NCI-H2107 treated with DMSO at 0.1 percent for 48 hours (cell line): Measurements from ENCODE around the gene PGP.

ENCODE experiments used
- DNase-seq: peaks from one replicate; lab custom pipeline; 2025; ENCODE audit not compliant: unreplicated experiment; lab: John Stamatoyannopoulos, UW

Gene PGP

DNA sequence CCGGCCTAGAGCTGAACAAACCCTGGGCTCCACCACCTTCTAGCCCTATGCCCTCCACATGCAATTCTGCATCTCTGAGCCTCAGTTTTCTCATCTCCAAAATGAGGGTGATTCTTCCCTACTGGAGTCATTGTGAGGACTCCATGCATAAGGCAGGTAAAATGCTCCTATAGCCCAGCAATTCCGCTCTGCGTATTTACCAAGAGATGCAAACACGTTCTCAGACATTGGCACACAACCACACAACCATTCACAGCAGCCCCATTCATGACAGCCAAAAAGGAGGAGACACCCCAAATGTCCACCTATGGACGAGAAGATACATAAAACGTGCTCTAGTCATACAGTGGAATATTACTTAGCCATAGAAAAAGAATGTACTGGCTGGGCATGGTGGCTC, 14.3 kb downstream of the PGP start:
- DNase-seq, result no peak

- no peak for DNase-seq
Measured at GRCh38 chr16:2199621-2200139, 15.0 kb downstream of the PGP start.

DNA sequence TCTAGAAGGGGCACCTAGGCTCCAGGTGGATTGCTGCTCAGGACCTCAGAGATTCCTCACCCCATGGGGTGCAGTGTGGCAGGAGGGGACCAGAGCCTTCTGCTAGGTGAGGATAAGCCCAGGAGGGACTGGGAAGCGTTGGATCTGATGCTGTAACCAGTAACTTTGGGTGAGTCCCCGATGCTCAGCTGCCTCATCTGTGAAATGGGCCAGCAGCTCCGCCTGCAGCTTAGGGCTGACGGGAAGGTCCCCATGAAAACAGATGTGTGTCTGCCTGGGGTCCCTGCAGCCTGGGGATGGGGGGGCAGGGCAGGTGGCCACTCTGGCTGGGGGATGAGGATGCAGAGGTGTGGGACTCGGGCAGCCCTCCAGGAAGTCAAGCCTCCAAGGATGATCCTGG, 15.5 kb downstream of the PGP start:
- DNase-seq, result no peak

- no peak for DNase-seq
Measured at GRCh38 chr16:2198283-2198682, 16.4 kb downstream of the PGP start.

DNA sequence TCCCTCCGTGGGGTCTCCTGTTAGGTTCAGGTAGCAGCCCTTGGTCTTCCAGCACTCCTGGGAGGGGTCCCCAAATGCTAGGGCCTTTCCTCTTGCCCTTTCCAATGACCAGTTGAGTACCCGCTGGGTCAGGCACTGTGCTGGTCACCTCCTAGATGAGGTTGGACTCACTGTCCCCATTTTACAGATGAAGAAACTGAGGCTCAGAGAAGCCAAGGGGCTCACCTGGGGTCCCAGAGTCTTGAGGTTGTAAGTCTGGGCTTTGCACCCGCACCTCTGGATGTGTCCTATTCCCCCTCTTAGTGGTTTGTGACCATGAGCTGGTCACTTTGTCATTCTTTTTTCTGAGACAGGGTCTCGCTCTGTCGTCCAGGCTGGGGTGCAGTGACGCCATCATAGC, 16.9 kb downstream of the PGP start:
- DNase-seq, result no peak

DNA sequence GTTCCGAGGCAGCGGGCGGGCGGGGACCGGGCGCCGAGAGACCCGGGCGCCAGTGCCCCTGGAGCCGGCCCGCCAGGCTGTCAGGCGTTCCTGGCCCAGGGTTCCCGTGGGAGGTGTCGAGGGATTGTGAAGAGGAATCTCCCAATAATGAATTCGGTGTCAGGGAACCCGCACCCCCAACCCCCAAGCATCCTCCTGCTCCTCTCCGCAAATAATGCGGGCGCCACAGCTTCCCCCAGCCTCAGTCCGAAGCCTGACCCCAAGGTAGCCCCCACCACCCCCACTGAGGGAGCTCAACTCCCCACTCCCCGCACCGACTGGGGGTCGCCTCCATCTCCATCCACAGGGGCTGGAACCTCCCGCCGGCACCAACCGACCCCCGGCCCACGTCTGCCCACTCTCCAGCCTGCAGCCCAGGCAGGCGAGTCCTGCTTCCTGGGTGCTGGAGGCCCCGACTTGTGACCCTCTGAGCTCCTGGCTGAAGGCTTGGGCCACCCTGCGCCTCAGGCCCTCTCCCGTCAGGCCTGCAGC, 17.6 kb downstream of the PGP start:
- no peak for DNase-seq

DNA sequence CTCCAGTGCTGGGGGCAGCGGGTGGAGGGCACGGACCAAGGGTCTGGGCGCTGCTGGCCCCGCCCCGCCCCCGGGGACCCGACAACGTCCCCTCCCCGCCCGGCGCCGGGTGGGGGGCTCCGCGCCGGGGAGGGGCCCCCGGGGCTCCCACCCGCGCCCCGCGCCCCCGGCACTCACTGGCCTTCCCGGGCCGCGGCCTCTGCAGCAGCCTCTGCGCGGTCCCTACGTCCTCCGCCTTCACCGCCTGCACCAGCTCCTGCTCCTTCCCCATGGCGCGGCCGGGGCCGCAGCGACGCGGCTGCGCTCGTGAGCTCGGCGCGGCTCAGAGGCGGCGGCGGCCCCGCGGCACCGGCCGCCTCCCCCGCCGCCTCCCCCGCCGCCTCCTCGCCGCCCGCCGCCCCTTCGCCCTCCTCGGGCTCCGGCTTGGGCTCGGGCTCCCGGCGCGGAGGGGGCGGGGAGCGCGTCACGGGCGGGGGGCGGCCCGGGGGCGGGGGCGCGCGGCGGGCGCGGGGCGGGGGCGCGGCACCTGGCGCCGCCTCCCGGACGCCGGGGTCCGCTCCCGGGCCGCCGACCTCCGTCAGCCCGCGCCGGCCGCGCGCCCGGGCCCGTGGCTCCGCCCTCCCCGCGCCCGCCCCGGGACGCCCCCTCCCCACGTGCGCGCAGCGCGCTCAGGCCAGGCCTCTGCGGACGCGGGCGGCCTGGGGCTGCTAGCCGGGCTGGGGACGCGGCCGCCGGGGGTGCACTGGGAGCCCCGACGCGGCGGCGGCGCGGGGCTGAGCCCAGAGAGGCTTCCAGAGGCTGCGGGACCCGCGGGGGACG, 18.3 kb downstream of the PGP start, which contains the start of gene CASKIN1:
TSS of gene CASKIN1 (minus strand) at position 444 of the 819 bp plus-strand sequence. CDS start at position 271, 173 bp downstream.
- DNase-seq, result no peak

DNA sequence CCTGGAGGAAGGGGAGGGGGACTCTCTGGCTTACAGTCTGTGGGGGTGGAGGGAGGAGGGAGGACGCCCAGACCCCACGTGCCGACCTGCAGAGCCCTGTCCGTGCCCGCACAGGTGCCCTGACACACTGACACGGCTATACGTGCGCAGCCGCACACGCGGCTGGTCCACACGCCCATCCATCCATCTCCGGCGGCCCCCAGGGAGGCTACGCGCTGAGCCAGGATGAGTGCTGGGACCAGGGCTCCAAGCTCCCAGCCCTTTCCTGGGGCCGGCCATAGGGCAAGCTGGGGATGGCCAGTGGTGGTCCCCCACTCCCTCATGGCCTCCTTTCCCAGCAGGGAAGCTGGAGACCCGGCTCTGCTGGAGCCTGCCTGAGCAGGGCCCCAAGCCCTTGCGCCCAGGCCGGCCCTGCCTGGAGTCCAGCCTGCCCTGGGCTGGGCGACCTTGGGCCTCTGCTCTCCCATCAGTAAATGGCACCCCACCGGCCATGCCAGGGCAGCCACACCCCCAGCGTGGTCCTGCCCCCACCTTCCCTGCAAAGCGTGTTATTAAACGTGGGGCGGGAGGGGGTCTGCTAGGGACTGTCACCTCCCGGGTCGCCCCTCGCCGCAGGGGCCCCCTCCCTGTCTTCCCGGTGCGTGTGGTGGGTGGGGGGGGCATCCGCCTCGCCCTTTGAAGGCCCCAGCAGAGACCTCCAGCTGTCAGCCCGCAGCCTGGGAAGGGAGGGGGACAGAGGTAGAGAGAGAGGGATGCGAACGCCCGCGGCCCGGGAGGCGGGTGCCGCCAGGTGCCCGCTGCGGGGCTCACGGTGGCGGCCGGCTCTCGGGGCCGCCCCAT, 19.1 kb downstream of the PGP start:
- DNase-seq, result no peak

- peak; percentile 47 for DNase-seq
Measured at GRCh38 chr16:2194852-2195321, 19.8 kb downstream of the PGP start.

GRCh38 chr16:2194166-2194834, 20.3 kb downstream of the PGP start:
- DNase-seq, result no peak

GRCh38 chr16:2191446-2191706, 23.3 kb downstream of the PGP start:
- DNase-seq, result no peak

DNA sequence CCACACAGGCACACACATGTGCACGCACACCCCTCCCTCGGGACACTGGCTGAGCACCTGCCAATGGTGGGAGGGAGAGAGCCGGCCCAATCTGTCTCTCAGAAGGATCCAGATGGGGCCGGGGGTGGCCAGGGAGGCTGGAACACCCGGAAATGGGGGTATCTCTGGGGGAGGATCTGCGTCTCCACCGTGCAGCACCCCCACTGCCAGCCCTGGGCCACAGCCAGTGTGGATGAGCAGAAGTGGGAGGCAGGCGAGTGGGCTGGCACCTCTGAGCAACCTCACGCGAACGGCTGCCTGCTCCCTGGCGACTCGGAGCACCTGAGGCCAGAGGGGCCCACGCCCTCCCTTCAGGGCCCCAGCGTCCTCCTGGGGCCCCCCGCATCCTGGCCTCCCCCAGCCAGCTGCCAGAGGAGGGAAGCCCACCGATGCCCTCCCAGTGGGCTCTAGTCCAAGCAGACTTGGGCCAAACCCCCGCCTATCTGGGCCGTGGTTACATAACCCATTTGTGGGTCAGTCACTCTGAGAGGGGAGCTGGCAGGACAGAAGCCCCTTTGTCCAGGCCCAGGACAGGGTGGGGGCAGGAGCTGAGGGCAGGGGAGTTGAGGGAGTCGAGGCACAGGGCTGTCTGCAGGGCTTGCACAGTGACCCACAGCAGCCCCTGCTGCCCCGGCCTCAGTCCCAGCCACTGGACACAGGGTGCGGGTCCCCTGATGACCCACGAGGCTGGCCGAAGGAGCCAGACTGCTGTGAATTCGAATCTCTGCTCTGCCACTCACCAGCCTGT, 23.8 kb downstream of the PGP start:
- DNase-seq, result no peak

- no peak for DNase-seq
Measured at GRCh38 chr16:2190002-2190658, 24.5 kb downstream of the PGP start.

DNA sequence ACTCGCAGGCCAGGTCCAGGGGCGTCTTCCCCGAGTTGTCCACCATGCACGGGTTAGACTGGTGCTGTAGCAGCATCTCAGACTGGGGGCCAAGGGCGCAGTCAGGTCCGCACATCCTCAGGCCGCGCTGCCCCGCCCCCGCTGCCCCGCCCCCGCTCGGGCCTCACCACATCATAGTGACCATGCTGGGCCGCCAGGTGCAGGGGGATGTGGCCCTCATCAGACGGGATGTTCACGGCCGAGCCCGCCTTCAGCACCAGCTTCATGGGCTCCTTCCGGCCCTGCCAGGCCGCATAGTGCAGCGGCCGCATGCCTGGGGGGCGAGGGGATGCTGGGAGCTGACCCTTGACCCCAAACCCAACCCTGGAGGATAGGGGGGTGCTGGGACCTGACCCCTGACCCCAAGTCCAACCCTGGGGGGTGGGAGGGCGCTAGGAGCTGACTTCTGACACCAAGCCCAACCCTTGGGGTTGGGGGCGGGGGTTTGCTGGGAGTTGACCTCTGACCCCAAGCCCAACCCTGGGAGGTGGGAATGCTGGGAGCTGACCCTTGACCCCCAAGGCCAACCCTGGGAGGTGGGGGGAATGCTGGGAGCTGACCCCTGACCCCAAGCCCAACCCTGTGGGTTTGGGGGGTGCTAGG, 25.3 kb downstream of the PGP start:
- DNase-seq, result no peak

DNA sequence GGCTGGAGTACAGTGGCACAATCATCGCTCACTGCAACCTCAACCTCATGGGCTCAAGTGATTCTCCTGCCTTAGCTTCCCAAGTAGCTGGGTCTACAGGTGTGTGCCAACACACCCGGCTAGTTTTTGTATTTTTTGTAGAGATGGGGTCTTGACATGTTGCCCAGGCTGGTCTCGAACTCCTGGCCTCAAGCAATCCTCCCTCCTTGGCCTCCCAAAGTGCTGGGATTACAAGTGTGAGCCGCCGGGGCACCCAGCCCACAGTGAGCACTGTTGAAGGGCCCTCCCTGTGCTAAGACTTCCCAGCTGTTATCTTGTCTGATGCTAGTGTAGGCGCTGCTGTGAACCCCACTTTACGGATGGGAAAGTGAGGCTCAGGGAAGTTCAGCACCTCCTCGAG, 26.2 kb downstream of the PGP start:
- no peak for DNase-seq

- no peak for DNase-seq
Measured at GRCh38 chr16:2187212-2187611, 27.4 kb downstream of the PGP start.

- no peak for DNase-seq
Measured at GRCh38 chr16:2186505-2186904, 28.1 kb downstream of the PGP start.

- DNase-seq, result no peak
Measured at GRCh38 chr16:2186064-2186463, 28.6 kb downstream of the PGP start.

DNA sequence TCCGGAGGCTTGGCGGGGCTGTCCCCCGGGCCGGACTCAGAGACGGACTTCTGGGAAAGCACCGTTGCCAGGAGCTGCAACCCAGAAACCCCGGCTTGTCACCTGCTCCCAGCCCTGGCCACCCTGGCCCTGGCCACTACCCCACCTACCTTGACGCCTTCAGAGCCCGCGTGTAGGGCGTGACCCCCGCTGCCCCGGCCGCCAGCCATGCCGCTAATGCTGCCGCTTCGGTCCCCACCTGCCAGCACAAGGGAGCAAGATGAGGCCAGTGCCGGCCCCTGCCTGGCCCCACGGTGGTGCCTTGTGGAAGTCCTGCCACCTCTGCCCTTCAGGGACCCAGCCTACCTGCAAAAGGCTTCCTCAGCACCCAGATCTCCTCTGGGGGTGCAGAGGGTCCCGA, 29.7 kb downstream of the PGP start:
- no peak for DNase-seq
